T-helper 2 cell (primary cell): Measurements from ENCODE around the gene NUS1.
"Not testable (repeated sequence)": the region's sequence is repeated elsewhere in the genome, so short reads cannot be mapped to it uniquely, and the experiment has no call there.

Experiments
- DNase-seq, 5 experiments: peaks; one replicate each; pipeline versions ENCODE4 v3.0.0 to v3.0.0-alpha.2; 2012 to 2022

The NUS1 gene

GRCh38 chr6:117718895-117719294, 43.6 kb downstream of the NUS1 start:
- DNase-seq = no peak

- DNase-seq = not testable (repeated sequence)
Measured at GRCh38 chr6:117721520-117721919, 46.3 kb downstream of the NUS1 start.

- DNase-seq = no peak
Measured at GRCh38 chr6:117728626-117729025, 53.4 kb downstream of the NUS1 start.

- DNase-seq = no peak
Measured at GRCh38 chr6:117729613-117730012, 54.3 kb downstream of the NUS1 start.

- DNase-seq = no peak
Measured at GRCh38 chr6:117733341-117733740, 58.1 kb downstream of the NUS1 start.

- DNase-seq = no peak
Measured at GRCh38 chr6:117739869-117740268, 64.6 kb downstream of the NUS1 start.

- DNase-seq = no peak
Measured at GRCh38 chr6:117740605-117741004, 65.3 kb downstream of the NUS1 start.

- DNase-seq = not testable (repeated sequence)
Measured at GRCh38 chr6:117750675-117751074, 75.4 kb downstream of the NUS1 start.
